Psoas muscle (tissue), 8 donors: ENCODE measurements around the gene RASA3. TPM values are rescaled to one million over a fixed set of nuclear protein-coding genes. Genes with fewer than 3 reads are reported as not detected.
A peak's percentile ranks its signal among the peaks of the same experiment; 100 is the strongest.

Experiments
- ATAC-seq, 4 donors: fragments of 200-7000 bp; cut with Tn5 transposase; one replicate each; pipeline ENCODE4 v1.9.1; 2020; ENCODE audit warnings: moderate library complexity in 3 of 4, mild to moderate bottlenecking in 2 of 4
- DNase-seq, 2 donors: peaks; one replicate each; pipeline ENCODE4 v3.0.0-alpha.2; 2020
- H3K27ac ChIP-seq: fragments of 200-600 bp; one replicate; pipeline ENCODE4 v1.8.0; 2022
- H3K27me3 ChIP-seq, 3 donors: fragments of 200-600 bp in 1 of 3; one replicate each; pipeline versions ENCODE4 v1.6.1 to v1.8.0; 2013 to 2022; ENCODE audit warnings: low read length in 2 of 3, mild to moderate bottlenecking in 2 of 3, moderate library complexity in 1 of 3; ENCODE audit not compliant: insufficient read depth in 3 of 3
- H3K36me3 ChIP-seq, 2 donors: fragments of 200-600 bp in 1 of 2; one replicate each; pipeline versions ENCODE4 v1.6.1 to v1.8.0; 2013 to 2022; ENCODE audit warnings: low read depth in 1 of 2, mild to moderate bottlenecking in 1 of 2, moderate library complexity in 1 of 2; ENCODE audit not compliant: insufficient read depth in 1 of 2
- H3K4me1 ChIP-seq: fragments of 200-600 bp; one replicate; pipeline ENCODE4 v1.8.0; 2022
- H3K4me3 ChIP-seq: fragments of 200-600 bp; one replicate; pipeline ENCODE4 v1.8.0; 2022; ENCODE audit warnings: mild to moderate bottlenecking
- H3K9me3 ChIP-seq: fragments of 200-600 bp; one replicate; pipeline ENCODE4 v1.8.0; 2022
- WGBS, 3 donors: extraction: QIAGEN DNeasy Blood & Tissue Kit; methylation state at CpG; one replicate each; pipeline versions ENCODE4 v1.1.6 to v1.1.7; 2013; 5-methylcytosine and 5-hydroxymethylcytosine counted together
- intact Hi-C, 2 donors: fragments of 100-400 bp; cut with DNase I; formaldehyde crosslinking; loops; one replicate each; pipeline versions ENCODE4 v1.11.0 to v1.14.2; 2022
- polyA plus RNA-seq, 3 donors: library from polyadenylated mRNA; stranded (reverse); fragments of 200-250 nt; gene quantifications; one replicate each; pipeline ENCODE4 v1.2.3, GENCODE V29; 2013
- total RNA-seq, 4 donors: library from RNA; stranded (reverse); fragmentation: NEBNext Ultra II Directional in 2 of 4; extraction: Animal tissue kit (Norgen Biotek cat#: 25700) in 2 of 4; gene quantifications; one replicate each; pipeline versions ENCODE4 v1.2.1 to v1.2.4, GENCODE V29; 2021 to 2023
- TF ChIP-seq, protein P1 (sequence below): fragments of 200-600 bp; IDR thresholded peaks from one replicate; pipeline ENCODE4 v1.8.0; 2022; ENCODE audit warnings: antibody characterized with exemption
- donor health status: healthy with polysubstance abuse.
- donor health status: DM: no; HTN: no; CAD: no; lungs with moderate emphysema.
- donor health status: Bipolar disorder and iron deficiency.
- donor health status: healthy.
- donor health status: DM: yes; HTN: yes; CAD: no.
- donor health status: DM: no; HTN: no; CAD: no.
- donor health status: DM: no; HTN: no; CAD: no.
- donor health status: DM: yes; HTN: yes; CAD: no.

The RASA3 gene
- total and polyA plus RNA-seq, 7 donors = 4.8 to 24.4 (median 13.1) TPM

DNA sequence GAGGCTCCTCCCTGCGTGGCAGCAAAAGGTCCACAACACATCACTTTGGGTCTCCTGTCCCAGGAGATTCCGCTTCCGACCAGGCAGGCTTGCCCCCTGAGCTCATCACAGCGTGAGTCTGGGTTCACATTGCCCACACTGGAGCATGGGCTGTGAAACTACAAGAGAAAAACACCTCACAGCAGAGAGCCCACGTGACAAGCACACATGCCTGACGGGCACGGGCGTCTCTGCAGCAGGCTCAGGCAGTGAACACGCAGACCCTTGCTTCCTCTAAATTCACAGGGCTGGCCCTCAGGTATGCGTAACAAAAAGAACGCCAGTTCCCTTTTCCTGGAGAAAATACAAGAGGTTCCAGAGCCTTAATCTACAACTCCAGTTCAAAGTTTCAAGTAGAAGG, 41.9 kb downstream of the RASA3 start:
- TF ChIP-seq, protein P1, sequence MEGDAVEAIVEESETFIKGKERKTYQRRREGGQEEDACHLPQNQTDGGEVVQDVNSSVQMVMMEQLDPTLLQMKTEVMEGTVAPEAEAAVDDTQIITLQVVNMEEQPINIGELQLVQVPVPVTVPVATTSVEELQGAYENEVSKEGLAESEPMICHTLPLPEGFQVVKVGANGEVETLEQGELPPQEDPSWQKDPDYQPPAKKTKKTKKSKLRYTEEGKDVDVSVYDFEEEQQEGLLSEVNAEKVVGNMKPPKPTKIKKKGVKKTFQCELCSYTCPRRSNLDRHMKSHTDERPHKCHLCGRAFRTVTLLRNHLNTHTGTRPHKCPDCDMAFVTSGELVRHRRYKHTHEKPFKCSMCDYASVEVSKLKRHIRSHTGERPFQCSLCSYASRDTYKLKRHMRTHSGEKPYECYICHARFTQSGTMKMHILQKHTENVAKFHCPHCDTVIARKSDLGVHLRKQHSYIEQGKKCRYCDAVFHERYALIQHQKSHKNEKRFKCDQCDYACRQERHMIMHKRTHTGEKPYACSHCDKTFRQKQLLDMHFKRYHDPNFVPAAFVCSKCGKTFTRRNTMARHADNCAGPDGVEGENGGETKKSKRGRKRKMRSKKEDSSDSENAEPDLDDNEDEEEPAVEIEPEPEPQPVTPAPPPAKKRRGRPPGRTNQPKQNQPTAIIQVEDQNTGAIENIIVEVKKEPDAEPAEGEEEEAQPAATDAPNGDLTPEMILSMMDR = no peak
- no peaks in the 10 kb centered on the region for H3K36me3 ChIP-seq
- no peak for ATAC-seq
- DNase-seq = no peak
- intact Hi-C loops = no loop called here
- no peak overlapping the region for H3K4me3 ChIP-seq
- WGBS, 3 donors = 87 to 89% (median 88%) methylated on average over 11 of the region's 11 CpGs
- H3K27ac ChIP-seq = no peak overlapping the region
- peaks cover 18% of the 10 kb centered on the region for H3K9me3 ChIP-seq
- H3K4me1 ChIP-seq = no peaks in the 10 kb centered on the region
- no peaks in the 10 kb centered on the region for H3K27me3 ChIP-seq

DNA sequence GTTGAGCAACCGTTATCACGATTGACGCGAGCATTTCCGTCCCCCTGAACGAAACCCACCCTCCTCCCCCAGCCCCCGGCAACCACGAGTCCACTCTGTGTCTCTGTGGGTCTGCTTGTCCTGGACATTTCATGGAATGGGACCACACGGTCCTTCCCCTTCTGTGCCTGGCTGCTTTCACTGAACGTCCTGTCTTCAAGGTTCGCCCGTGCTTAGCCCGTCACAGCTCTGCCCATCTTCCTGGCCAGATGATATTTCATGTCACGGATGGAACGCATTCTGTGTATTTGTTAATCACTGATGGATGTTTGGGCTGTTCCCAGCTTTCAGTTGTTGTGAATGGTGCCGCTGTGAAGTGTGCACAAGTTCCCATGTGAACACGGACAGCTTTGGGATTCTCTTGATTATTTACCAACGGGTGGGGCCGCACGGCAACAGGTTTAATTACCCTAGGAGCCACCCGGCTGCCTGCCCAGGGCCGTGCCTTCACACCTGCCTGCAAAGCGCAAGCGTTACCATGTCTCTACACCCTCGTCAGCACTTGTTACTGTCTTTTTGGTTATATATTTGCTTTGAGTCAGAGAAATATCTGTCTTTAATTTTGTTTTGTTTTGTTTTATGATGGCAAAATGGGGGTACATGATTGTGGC, 42.5 kb downstream of the RASA3 start:
- Histone ChIP-seq H3K27ac (no peak overlapping the region), H3K27me3 (no peaks in the 10 kb centered on the region), H3K4me3 (no peak overlapping the region), H3K4me1 (no peaks in the 10 kb centered on the region), H3K9me3 (peaks cover 18% of the 10 kb centered on the region), H3K36me3 (no peaks in the 10 kb centered on the region)
- DNase-seq (peak in 1 of 2 donors; percentile 32), ATAC-seq (peak in 3 of 4 donors; percentile 38 to 81 (median 57))
- WGBS, 3 donors = 93 to 94% (median 93%) methylated on average over 25 of the region's 25 CpGs
- TF ChIP-seq, protein P1 = no peak
- intact Hi-C loops = no loop called here

DNA sequence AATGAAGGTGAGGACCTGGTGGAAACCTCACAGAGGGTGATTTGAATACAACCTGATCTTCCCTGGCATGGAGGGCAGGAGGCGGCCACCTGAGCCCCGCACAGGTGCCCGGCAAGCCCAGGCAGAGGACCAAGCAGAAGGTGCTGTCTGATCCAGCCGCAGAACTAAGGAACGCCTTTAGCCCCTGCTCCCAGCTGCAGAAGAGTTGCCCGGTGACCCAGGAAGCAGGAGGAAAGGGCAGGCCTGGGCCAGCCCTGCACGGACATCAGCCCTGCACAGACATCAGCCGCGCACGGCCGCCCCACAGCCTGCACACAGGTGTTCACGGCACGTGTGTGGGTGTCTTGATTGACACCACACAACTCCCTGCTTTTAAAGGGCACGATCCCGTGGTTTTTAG, 43.1 kb downstream of the RASA3 start:
- TF ChIP-seq, protein P1 = no peak
- Histone ChIP-seq H3K9me3 (peaks cover 18% of the 10 kb centered on the region), H3K27ac (no peak overlapping the region), H3K36me3 (no peaks in the 10 kb centered on the region), H3K27me3 (no peaks in the 10 kb centered on the region), H3K4me3 (no peak overlapping the region), H3K4me1 (no peaks in the 10 kb centered on the region)
- ATAC-seq (peak in 2 of 4 donors; percentile 17 to 54), DNase-seq (peak in 1 of 2 donors; percentile 42)
- intact Hi-C loops = no loop called here
- 83 to 87% (median 86%) methylated on average over 15 of the region's 15 CpGs for WGBS, 3 donors

DNA sequence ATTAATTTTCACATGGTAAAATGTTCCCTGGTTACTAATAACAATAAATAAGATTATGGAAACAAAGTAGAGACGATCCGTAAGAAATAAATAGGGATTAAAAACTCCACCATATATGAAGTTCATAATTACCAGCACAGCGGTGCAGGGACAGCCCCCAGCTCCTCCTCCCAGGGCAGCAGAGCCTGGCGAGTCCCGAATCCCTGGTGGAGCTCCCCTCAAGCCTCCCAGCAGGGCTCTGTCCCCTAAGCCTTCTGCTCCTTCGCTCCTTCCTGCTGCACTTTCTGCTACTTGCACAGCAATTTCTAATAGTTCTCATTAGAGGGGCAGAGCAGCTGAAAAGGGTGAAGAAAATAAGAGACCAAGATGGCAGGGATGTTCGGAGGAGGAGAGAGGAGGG, 43.6 kb downstream of the RASA3 start:
- TF ChIP-seq, protein P1 = no peak
- Histone ChIP-seq H3K9me3 (peaks cover 18% of the 10 kb centered on the region), H3K4me3 (no peak overlapping the region), H3K4me1 (no peaks in the 10 kb centered on the region), H3K36me3 (no peaks in the 10 kb centered on the region), H3K27me3 (no peaks in the 10 kb centered on the region), H3K27ac (no peak overlapping the region)
- no peak for ATAC-seq
- intact Hi-C loops = no loop called here
- no peak for DNase-seq
- WGBS, 3 donors = 89 to 91% (median 91%) methylated on average over 6 to 7 of the region's 7 CpGs

DNA sequence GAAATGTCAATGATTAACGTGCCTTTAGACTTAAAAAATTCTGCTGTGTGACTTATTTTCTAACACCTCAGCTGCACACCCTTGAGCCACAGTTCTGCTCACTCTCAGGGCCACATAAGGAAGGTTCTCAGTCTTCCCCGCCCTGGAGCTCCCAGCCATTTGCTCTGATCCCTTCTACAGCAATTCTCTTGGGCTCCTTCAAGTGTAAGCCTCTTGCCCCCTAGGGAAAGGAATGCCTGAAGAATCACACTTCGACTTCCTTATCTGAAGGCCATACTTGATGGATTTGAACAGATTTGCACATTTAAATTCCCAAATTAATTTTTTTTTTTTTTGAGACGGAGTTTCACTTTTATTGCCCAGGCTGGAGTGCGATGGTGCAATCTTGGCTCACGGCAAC, 44.2 kb downstream of the RASA3 start:
- no peak overlapping the region for H3K4me3 ChIP-seq
- H3K36me3 ChIP-seq = no peaks in the 10 kb centered on the region
- 89 to 90% (median 90%) methylated on average over 6 of the region's 6 CpGs for WGBS, 3 donors
- ATAC-seq = no peak
- intact Hi-C loops = no loop called here
- H3K27ac ChIP-seq = no peak overlapping the region
- H3K9me3 ChIP-seq = peaks cover 17% of the 10 kb centered on the region
- TF ChIP-seq, protein P1 = no peak
- DNase-seq = no peak
- no peaks in the 10 kb centered on the region for H3K27me3 ChIP-seq
- no peaks in the 10 kb centered on the region for H3K4me1 ChIP-seq
